Keratinocyte (primary cell): Measurements from ENCODE around the gene ZC3H4. TPM values are rescaled to one million over a fixed set of nuclear protein-coding genes. Genes with fewer than 3 reads are reported as not detected.

Experiments used
- DNase-seq: peaks from one replicate; pipeline ENCODE4 v3.0.0-alpha.2; 2011; ENCODE audit warnings: low read depth, missing footprints, low spot score
- FAIRE-seq: peaks from 2 replicates; lab custom pipeline; 2011; peaks lifted over from hg19 to GRCh38; lab: Jason Lieb, UNC
- H2AFZ ChIP-seq: 2 replicates; pipeline ENCODE4 v1.6.0; 2012; ENCODE audit warnings: low read length, control low read depth, inconsistent platforms; ENCODE audit not compliant: control insufficient read depth
- H3K27ac ChIP-seq: 2 replicates; pipeline ENCODE4 v1.5.1; 2011; ENCODE audit warnings: low read length; ENCODE audit not compliant: control insufficient read depth, insufficient read depth
- H3K27me3 ChIP-seq: 3 replicates; pipeline ENCODE4 v1.6.0; 2011; ENCODE audit warnings: low read length; ENCODE audit not compliant: control insufficient read depth, insufficient read depth; ENCODE audit errors: extremely low read depth
- H3K36me3 ChIP-seq, 2 experiments: 2 replicates in 1 of 2; 3 replicates in 1 of 2; pipeline ENCODE4 v1.5.1; 2011; ENCODE audit warnings: low read length in 2 of 2, mild to moderate bottlenecking in 1 of 2; ENCODE audit not compliant: control insufficient read depth in 2 of 2, insufficient read depth in 2 of 2; ENCODE audit errors: extremely low read depth in 1 of 2
- H3K4me1 ChIP-seq: 3 replicates; pipeline ENCODE4 v1.5.1; 2011; ENCODE audit warnings: low read length; ENCODE audit not compliant: control insufficient read depth, insufficient read depth; ENCODE audit errors: extremely low read depth
- H3K4me2 ChIP-seq: 3 replicates; pipeline ENCODE4 v1.6.0; 2011; ENCODE audit warnings: low read depth, low read length; ENCODE audit not compliant: control insufficient read depth, insufficient read depth; ENCODE audit errors: extremely low read depth
- H3K4me3 ChIP-seq, 3 experiments: fragments of 200-600 bp in 1 of 3; sonication (generic) in 1 of 3; 2 replicates in 2 of 3; 3 replicates in 1 of 3; pipeline ENCODE4 v1.5.1; 2011 to 2016; ENCODE audit warnings: low read length in 3 of 3, mild to moderate bottlenecking in 3 of 3, control low read depth in 2 of 3, inconsistent platforms in 1 of 3, low read depth in 1 of 3, mixed read lengths in 1 of 3, mixed run types in 1 of 3, moderate library complexity in 1 of 3; ENCODE audit not compliant: control insufficient read depth in 2 of 3, insufficient read depth in 2 of 3; ENCODE audit errors: extremely low read depth in 1 of 3
- H3K79me2 ChIP-seq: 2 replicates; pipeline ENCODE4 v1.6.0; 2012; ENCODE audit warnings: low read length; ENCODE audit not compliant: control insufficient read depth, insufficient read depth
- H3K9ac ChIP-seq: 3 replicates; pipeline ENCODE4 v1.6.0; 2011; ENCODE audit warnings: low read length; ENCODE audit not compliant: control insufficient read depth, insufficient read depth; ENCODE audit errors: extremely low read depth
- H3K9me1 ChIP-seq: 3 replicates; pipeline ENCODE4 v1.6.0; 2011; ENCODE audit warnings: low read length; ENCODE audit not compliant: control insufficient read depth, insufficient read depth; ENCODE audit errors: extremely low read depth
- H3K9me3 ChIP-seq: 2 replicates; pipeline ENCODE4 v1.5.1; 2012; ENCODE audit warnings: low read depth, low read length; ENCODE audit not compliant: control insufficient read depth
- H4K20me1 ChIP-seq: 3 replicates; pipeline ENCODE4 v1.6.0; 2011; ENCODE audit warnings: low read length; ENCODE audit not compliant: control insufficient read depth, insufficient read depth; ENCODE audit errors: extremely low read depth
- EZH2 ChIP-seq: IDR thresholded peaks from one replicate; pipeline ENCODE4 v1.6.1; 2012; ENCODE audit warnings: inconsistent platforms, mild to moderate bottlenecking, low read length, moderate library complexity
- dilution Hi-C: fragments of 300-500 bp; cut with MboI; formaldehyde crosslinking; loops from one replicate; pipeline ENCODE4 v1.7.0; 2020; ENCODE audit warnings: low sequenced_read_pairs; ENCODE audit not compliant: extremely low pct_ligation_motif_present
- polyA plus RNA-seq, 5 experiments: library from polyadenylated mRNA; depleted of rRNA in 3 of 5; stranded (reverse) in 3 of 5; stranded (forward) in 1 of 5; unstranded in 1 of 5; fragments of >200 nt; gene quantifications; 1 replicate in 1 of 5; 2 replicates in 3 of 5; 3 replicates in 1 of 5; pipeline versions ENCODE4 v1.2.1 to v1.2.3, GENCODE V29; 2011 to 2012; ENCODE audit warnings: missing spikeins in 2 of 5, low read depth in 1 of 5, low replicate concordance in 1 of 5
- TF ChIP-seq, protein P1 (sequence below), 3 experiments: IDR thresholded peaks in 1 of 3; conservative IDR thresholded peaks in 1 of 3; optimal IDR thresholded peaks in 1 of 3; 2 replicates in 2 of 3; 3 replicates in 1 of 3; pipeline versions ENCODE3 to v1.5.1; 2011; ENCODE audit warnings: low read length in 3 of 3, mild to moderate bottlenecking in 3 of 3, moderate library complexity in 2 of 3, control low read depth in 1 of 3, inconsistent platforms in 1 of 3; ENCODE audit not compliant: insufficient read depth in 2 of 3; ENCODE audit errors: extremely low read depth in 1 of 3

Gene ZC3H4
- polyA plus RNA-seq, 1 donor (not counting 4 experiments of a cell fraction or from before 2014, with no cell fraction given) = 5.6 TPM

DNA sequence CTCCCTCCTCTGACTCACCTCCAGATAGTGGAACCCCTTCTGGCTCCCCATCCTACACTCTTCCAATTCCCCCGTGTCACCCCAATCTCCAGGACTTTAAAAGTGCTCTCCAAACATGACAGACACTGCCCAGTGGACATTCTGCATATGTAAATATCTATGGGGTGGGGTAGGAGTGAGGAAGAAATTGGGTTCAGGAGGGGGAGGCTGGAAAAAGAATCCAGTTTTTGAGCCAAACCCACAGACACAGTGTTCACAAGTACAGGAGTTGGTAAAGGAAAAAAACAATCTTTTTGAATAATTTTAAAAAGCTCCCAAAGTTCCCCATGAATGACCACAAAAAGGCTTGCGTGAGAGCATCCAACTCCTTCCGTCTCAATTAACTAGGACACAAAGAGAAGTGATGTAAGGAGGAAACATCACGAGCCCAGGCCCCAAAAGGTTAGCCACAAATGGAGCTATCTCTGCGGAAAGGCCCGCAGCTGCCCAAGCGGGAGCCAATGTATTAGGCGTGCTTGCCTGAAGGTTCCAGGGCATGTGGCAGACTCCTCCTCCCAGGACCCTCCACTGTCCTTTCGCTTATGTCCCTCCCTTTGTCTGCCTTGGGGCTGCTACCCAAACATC is 18.0 kb downstream of the ZC3H4 start:
- Histone ChIP-seq H3K9me1 (peaks cover 4% of the 10 kb centered on the region), H3K9me3 (no peaks in the 10 kb centered on the region), H2AFZ (no peak overlapping the region), H3K27ac (peak overlapping the region; percentile 68), H3K4me1 (peaks cover 15% of the 10 kb centered on the region), H3K4me2 (peak overlapping the region; percentile 64), H3K36me3 (peaks cover 12 to 36% of the 10 kb centered on the region in 2 experiments), H3K79me2 (peaks cover 67% of the 10 kb centered on the region), H4K20me1 (no peaks in the 10 kb centered on the region), H3K9ac (peak overlapping the region; percentile 44), H3K4me3 (no peak overlapping the region), H3K27me3 (no peaks in the 10 kb centered on the region)
- dilution Hi-C loops = no loop called here
- DNase-seq (no peak), FAIRE-seq (no peak)
- TF ChIP-seq, protein P1, sequence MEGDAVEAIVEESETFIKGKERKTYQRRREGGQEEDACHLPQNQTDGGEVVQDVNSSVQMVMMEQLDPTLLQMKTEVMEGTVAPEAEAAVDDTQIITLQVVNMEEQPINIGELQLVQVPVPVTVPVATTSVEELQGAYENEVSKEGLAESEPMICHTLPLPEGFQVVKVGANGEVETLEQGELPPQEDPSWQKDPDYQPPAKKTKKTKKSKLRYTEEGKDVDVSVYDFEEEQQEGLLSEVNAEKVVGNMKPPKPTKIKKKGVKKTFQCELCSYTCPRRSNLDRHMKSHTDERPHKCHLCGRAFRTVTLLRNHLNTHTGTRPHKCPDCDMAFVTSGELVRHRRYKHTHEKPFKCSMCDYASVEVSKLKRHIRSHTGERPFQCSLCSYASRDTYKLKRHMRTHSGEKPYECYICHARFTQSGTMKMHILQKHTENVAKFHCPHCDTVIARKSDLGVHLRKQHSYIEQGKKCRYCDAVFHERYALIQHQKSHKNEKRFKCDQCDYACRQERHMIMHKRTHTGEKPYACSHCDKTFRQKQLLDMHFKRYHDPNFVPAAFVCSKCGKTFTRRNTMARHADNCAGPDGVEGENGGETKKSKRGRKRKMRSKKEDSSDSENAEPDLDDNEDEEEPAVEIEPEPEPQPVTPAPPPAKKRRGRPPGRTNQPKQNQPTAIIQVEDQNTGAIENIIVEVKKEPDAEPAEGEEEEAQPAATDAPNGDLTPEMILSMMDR (optimal IDR thresholded peaks at IDR 0.05 in 1 of 3, IDR thresholded peaks at IDR 0.05 in 1 of 3, conservative IDR thresholded peaks at IDR 0.05 in 1 of 3; ENCODE audit: extremely low read depth in 1 of 3, insufficient read depth in 2 of 3, low read length in 3 of 3) = no peak
- TF ChIP-seq EZH2 = no peak

DNA sequence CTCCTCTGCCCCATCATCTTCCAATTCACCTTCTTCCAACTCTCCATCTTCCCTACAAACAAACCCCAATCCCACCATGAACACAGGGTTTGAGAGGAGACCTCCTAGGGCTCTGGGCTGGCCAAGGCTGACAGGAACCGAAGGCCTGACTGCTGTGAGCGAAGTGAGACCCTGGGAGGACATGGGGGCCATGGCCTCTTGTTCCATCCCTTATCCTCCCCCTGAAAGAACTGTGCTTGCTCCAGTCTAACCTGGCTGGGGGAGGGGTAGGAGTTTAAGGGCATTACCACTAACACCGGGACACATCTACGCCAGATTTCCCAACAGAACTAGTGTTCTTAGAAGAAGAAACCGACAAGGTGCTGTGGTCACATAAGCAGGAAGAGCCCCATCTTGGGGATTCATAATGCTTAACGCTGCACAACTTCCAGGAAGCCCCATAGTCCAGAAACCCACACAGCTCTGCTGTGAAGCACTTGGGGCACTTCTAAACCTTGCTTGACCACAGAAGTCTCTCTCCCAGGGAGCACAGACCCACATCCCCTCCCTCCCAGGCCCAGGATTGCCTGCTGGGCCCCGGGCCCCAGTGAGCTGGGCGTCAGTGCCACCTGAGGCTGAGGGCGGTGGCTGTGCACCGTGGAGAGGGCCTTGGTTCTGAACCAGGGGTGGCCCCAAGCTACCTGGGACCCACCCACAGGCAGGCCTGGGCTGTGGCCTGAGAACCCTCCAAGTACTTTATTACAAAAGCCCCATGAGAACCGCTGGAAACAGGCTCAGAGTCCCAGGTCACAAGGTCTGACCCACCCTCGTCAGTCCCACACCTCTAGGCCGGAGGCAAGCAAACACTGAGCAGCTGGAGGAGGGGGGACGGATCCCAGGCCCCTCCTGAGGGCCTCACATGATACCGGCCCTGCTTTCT is 18.8 kb downstream of the ZC3H4 start:
- FAIRE-seq = no peak
- dilution Hi-C loops = no loop called here
- peaks cover 15% of the 10 kb centered on the region for H3K4me1 ChIP-seq
- no peak overlapping the region for H3K4me2 ChIP-seq
- peak overlapping the region; percentile 8 for H3K9ac ChIP-seq
- H3K4me3 ChIP-seq = no peak overlapping the region
- no peak for TF ChIP-seq EZH2
- TF ChIP-seq, protein P1 (optimal IDR thresholded peaks at IDR 0.05 in 1 of 3, IDR thresholded peaks at IDR 0.05 in 1 of 3, conservative IDR thresholded peaks at IDR 0.05 in 1 of 3; ENCODE audit: extremely low read depth in 1 of 3, insufficient read depth in 2 of 3, low read length in 3 of 3) = no peak
- no peaks in the 10 kb centered on the region for H3K9me3 ChIP-seq
- H3K36me3 ChIP-seq = peaks cover 9 to 36% of the 10 kb centered on the region in 2 experiments
- peaks cover 60% of the 10 kb centered on the region for H3K79me2 ChIP-seq
- no peaks in the 10 kb centered on the region for H3K27me3 ChIP-seq
- no peak for DNase-seq
- peak overlapping the region; percentile 68 for H3K27ac ChIP-seq
- H4K20me1 ChIP-seq = no peaks in the 10 kb centered on the region
- H2AFZ ChIP-seq = no peak overlapping the region
- peaks cover 4% of the 10 kb centered on the region for H3K9me1 ChIP-seq
